K562 (cell line): Measurements from ENCODE around the gene CDC42EP1. TPM values are rescaled to one million over a fixed set of nuclear protein-coding genes. Genes with fewer than 3 reads are reported as not detected.
A peak's percentile ranks its signal among the peaks of the same experiment; 100 is the strongest.

Experiments
- ARID1B ChIP-seq: fragments of 450-650 bp; IDR thresholded peaks from 2 replicates; pipeline ENCODE4 v1.6.1; 2016; ENCODE audit warnings: antibody characterized with exemption, mild to moderate bottlenecking, inconsistent platforms
- ARID3A ChIP-seq: IDR thresholded peaks from 2 replicates; pipeline ENCODE4 v1.6.1; 2012; ENCODE audit warnings: low read depth, low read length, improper control_type of control experiment, borderline replicate concordance
- BRD9 ChIP-seq: fragments of 450-650 bp; IDR thresholded peaks from 2 replicates; pipeline ENCODE4 v1.6.1; 2018; ENCODE audit warnings: low read depth; ENCODE audit not compliant: partially characterized antibody
- CC2D1A ChIP-seq: fragments of 450-650 bp; IDR thresholded peaks from 2 replicates; pipeline ENCODE4 v1.6.1; 2017; ENCODE audit warnings: mild to moderate bottlenecking
- DPF2 ChIP-seq: fragments of 450-650 bp; IDR thresholded peaks from 2 replicates; pipeline ENCODE4 v1.6.1; 2016
- GTF2B ChIP-seq: IDR thresholded peaks from 2 replicates; pipeline ENCODE4 v1.6.1; 2011; ENCODE audit not compliant: insufficient read length; ENCODE audit errors: extremely low read depth
- HDAC3 ChIP-seq: fragments of 450-650 bp; IDR thresholded peaks from 2 replicates; pipeline ENCODE4 v1.6.1; 2018; ENCODE audit warnings: borderline replicate concordance, mild to moderate bottlenecking, moderate library complexity; ENCODE audit not compliant: partially characterized antibody
- JUND ChIP-seq, 2 experiments: IDR thresholded peaks; 2 replicates in 1 of 2; 3 replicates in 1 of 2; pipeline ENCODE4 v1.6.1; 2011; ENCODE audit warnings: borderline replicate concordance in 2 of 2, low read depth in 2 of 2, low read length in 2 of 2, improper control_type of control experiment in 1 of 2, missing biosample characterization in 1 of 2, missing genetic modification characterization in 1 of 2, missing genetic modification reagents in 1 of 2
- KLF6 ChIP-seq: fragments of 250-450 bp; sonication (Bioruptor Pico); IDR thresholded peaks from 2 replicates; pipeline ENCODE4 v1.4.0; 2020; ENCODE audit warnings: mild to moderate bottlenecking, moderate library complexity, borderline replicate concordance
- L3MBTL2 ChIP-seq: fragments of 450-650 bp; IDR thresholded peaks from 2 replicates; pipeline ENCODE4 v1.6.1; 2016; ENCODE audit warnings: mild to moderate bottlenecking, moderate library complexity
- PKNOX1 ChIP-seq: fragments of 450-650 bp; IDR thresholded peaks from 2 replicates; pipeline ENCODE4 v1.6.1; 2016
- RNF219 ChIP-seq: fragments of 250-450 bp; sonication (Bioruptor Pico); IDR thresholded peaks from 2 replicates; pipeline ENCODE4 v1.5.0; 2022; ENCODE audit warnings: mild to moderate bottlenecking
- SMARCA4 ChIP-seq: fragments of 450-650 bp; IDR thresholded peaks from 2 replicates; pipeline ENCODE4 v1.6.1; 2016
- SPI1 ChIP-seq: IDR thresholded peaks from 2 replicates; pipeline ENCODE4 v1.6.1; 2011; ENCODE audit warnings: low read depth, low read length, control low read depth, borderline replicate concordance
- SRSF1 ChIP-seq: fragments of 200-400 bp; formaldehyde crosslinking; IDR thresholded peaks from 2 replicates; pipeline ENCODE4 v1.6.1; 2017; ENCODE audit warnings: mild to moderate bottlenecking, low read depth, low read length, moderate library complexity
- TAF9B ChIP-seq: fragments of 450-650 bp; IDR thresholded peaks from 2 replicates; pipeline ENCODE4 v1.6.1; 2018; ENCODE audit warnings: mild to moderate bottlenecking; ENCODE audit not compliant: partially characterized antibody
- TCF3 ChIP-seq: sonication (generic); formaldehyde crosslinking; IDR thresholded peaks from 2 replicates; pipeline ENCODE4 v1.4.0; 2020; ENCODE audit warnings: mild to moderate bottlenecking, missing genetic modification reagents
- TRIM24 ChIP-seq, 2 experiments: fragments of 450-650 bp; IDR thresholded peaks; 2 replicates each; pipeline ENCODE4 v1.6.1; 2016
- YY1 ChIP-seq, 3 experiments: IDR thresholded peaks; 2 replicates each; pipeline ENCODE4 v1.6.1; 2011; ENCODE audit warnings: low read length in 2 of 3, mild to moderate bottlenecking in 2 of 3, moderate library complexity in 2 of 3, borderline replicate concordance in 1 of 3, control low read depth in 1 of 3, low read depth in 1 of 3; ENCODE audit not compliant: insufficient read depth in 3 of 3, insufficient replicate concordance in 2 of 3, control insufficient read depth in 1 of 3, insufficient read length in 1 of 3; ENCODE audit errors: extremely low read depth in 1 of 3
- ZNF655 ChIP-seq: fragments of 250-450 bp; sonication (Bioruptor Pico); IDR thresholded peaks from 2 replicates; pipeline ENCODE4 v1.5.0; 2021
- polyA plus RNA-seq, 8 experiments: library from polyadenylated mRNA; depleted of rRNA in 4 of 8; stranded (reverse) in 5 of 8; unstranded in 3 of 8; fragments of >200 nt; fragmentation: Nextera tagmentation in 2 of 8; fragmentation: Illumina TruSeq in 1 of 8; extraction: Ambion mirVana in 2 of 8; extraction: Trizol in 1 of 8; gene quantifications; 2 replicates each; pipeline versions ENCODE4 v1.2.1 to v1.2.3, GENCODE V29; 2011 to 2014; ENCODE audit warnings: inconsistent platforms in 1 of 8, missing spikeins in 1 of 8
- total RNA-seq, 7 experiments: library from RNA; depleted of rRNA in 6 of 7; stranded (reverse); fragments of >200 nt in 6 of 7; fragmentation: Illumina TruSeq in 2 of 7; extraction: Trizol in 2 of 7; gene quantifications; 2 replicates each; pipeline versions ENCODE4 v1.2.1 to v1.2.3, GENCODE V29; 2011 to 2021; ENCODE audit warnings: low replicate concordance in 1 of 7

Gene CDC42EP1
- total and polyA plus RNA-seq, 9 of the 15 experiments (the other 6 are each of a cell fraction or from before 2014, with no cell fraction given), result 0.67 to 70.2 (median 7.3) TPM

GRCh38 chr22:37533995-37534394 is 26.3 kb upstream of the CDC42EP1 start (continued):
- no peak for TF ChIP-seq HDAC3
- TF ChIP-seq JUND (IDR thresholded peaks at IDR 0.05; ENCODE audit: borderline replicate concordance, low read depth, low read length), result peak; percentile 74; the same call in 1 of the 2 replicates
- peak; percentile 68; the same call in 1 of the 3 replicates for TF ChIP-seq JUND (tag; IDR thresholded peaks at IDR 0.05; ENCODE audit: borderline replicate concordance, low read depth, low read length)
- no peak for TF ChIP-seq BRD9
- TF ChIP-seq CC2D1A, result no peak
- no peak for TF ChIP-seq TAF9B
- TF ChIP-seq ARID1B, result peak; percentile 22; the same call in 1 of the 2 replicates
- no peak for TF ChIP-seq ARID3A
- TF ChIP-seq GTF2B, result no peak
- TF ChIP-seq SMARCA4, result 0 out of 2 replicates have a peak, but pooled peaks have one; percentile 23
- TF ChIP-seq PKNOX1, result no peak
- 0 out of 2 replicates have a peak, but pooled peaks have one; percentile 21 for TF ChIP-seq L3MBTL2
- peak; percentile 15; the same call in 1 of the 2 replicates for TF ChIP-seq TCF3
- TF ChIP-seq RNF219 (CRISPR knock-in tag), result no peak
- TF ChIP-seq DPF2, result peak; percentile 41; the same call in 1 of the 2 replicates
- no peak for TF ChIP-seq ZNF655 (CRISPR knock-in tag)
- no peak for TF ChIP-seq TRIM24 (IDR thresholded peaks at IDR 0.05)
- no peak for TF ChIP-seq KLF6 (CRISPR knock-in tag)
- TF ChIP-seq SPI1, result peak; percentile 37; the same call in 1 of the 2 replicates
- TF ChIP-seq SRSF1, result no peak
- no peak for TF ChIP-seq YY1 (IDR thresholded peaks at IDR 0.05; ENCODE audit: borderline replicate concordance in 1 of 3, control insufficient read depth in 1 of 3, extremely low read depth in 1 of 3, insufficient read depth in 3 of 3, insufficient read length in 1 of 3, insufficient replicate concordance in 2 of 3, low read depth in 1 of 3, low read length in 2 of 3)
